ENCODE measurements around the gene SPNS2. TPM values are rescaled to one million over a fixed set of nuclear protein-coding genes. Genes with fewer than 3 reads are reported as not detected.

Gene SPNS2
- total RNA-seq, 1 donor from 2014 or later = 0.38 TPM

GRCh38 chr17:4518901-4519300, 20.2 kb downstream of the SPNS2 start:
- Mint-ChIP-seq H3K4me3 (peak overlapping the region; percentile 41), H3K9me3 (no peaks in the 10 kb centered on the region), H3K4me1 (peaks cover 3% of the 10 kb centered on the region), H3K36me3 (ENCODE audit: low read depth) (no peaks in the 10 kb centered on the region), H3K27ac (no peak overlapping the region), H3K27me3 (no peaks in the 10 kb centered on the region)
- CTCF ChIA-PET = no interaction called here
- intact Hi-C loops (cut with micrococcal nuclease) = no loop called here
- ATAC-seq (ENCODE audit: low read depth) (no peak), DNase-seq (no peak)
- TF ChIP-seq, protein P1, sequence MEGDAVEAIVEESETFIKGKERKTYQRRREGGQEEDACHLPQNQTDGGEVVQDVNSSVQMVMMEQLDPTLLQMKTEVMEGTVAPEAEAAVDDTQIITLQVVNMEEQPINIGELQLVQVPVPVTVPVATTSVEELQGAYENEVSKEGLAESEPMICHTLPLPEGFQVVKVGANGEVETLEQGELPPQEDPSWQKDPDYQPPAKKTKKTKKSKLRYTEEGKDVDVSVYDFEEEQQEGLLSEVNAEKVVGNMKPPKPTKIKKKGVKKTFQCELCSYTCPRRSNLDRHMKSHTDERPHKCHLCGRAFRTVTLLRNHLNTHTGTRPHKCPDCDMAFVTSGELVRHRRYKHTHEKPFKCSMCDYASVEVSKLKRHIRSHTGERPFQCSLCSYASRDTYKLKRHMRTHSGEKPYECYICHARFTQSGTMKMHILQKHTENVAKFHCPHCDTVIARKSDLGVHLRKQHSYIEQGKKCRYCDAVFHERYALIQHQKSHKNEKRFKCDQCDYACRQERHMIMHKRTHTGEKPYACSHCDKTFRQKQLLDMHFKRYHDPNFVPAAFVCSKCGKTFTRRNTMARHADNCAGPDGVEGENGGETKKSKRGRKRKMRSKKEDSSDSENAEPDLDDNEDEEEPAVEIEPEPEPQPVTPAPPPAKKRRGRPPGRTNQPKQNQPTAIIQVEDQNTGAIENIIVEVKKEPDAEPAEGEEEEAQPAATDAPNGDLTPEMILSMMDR (IDR thresholded peaks at IDR 0.05) = no peak
- POLR2A ChIA-PET = no interaction called here

- DNase-seq = no peak
- intact Hi-C loops (cut with micrococcal nuclease) = no loop called here
- Mint-ChIP-seq H3K9me3 (no peaks in the 10 kb centered on the region), H3K4me3 (no peak overlapping the region), H3K27ac (no peak overlapping the region), H3K36me3 (ENCODE audit: low read depth) (no peaks in the 10 kb centered on the region), H3K27me3 (no peaks in the 10 kb centered on the region), H3K4me1 (peaks cover 6% of the 10 kb centered on the region)
- POLR2A ChIA-PET = no interaction called here
- TF ChIP-seq, protein P1 (IDR thresholded peaks at IDR 0.05) = no peak
- CTCF ChIA-PET = no interaction called here
- no peak for ATAC-seq (ENCODE audit: low read depth)
Measured at GRCh38 chr17:4519361-4519788, 20.7 kb downstream of the SPNS2 start.

DNA sequence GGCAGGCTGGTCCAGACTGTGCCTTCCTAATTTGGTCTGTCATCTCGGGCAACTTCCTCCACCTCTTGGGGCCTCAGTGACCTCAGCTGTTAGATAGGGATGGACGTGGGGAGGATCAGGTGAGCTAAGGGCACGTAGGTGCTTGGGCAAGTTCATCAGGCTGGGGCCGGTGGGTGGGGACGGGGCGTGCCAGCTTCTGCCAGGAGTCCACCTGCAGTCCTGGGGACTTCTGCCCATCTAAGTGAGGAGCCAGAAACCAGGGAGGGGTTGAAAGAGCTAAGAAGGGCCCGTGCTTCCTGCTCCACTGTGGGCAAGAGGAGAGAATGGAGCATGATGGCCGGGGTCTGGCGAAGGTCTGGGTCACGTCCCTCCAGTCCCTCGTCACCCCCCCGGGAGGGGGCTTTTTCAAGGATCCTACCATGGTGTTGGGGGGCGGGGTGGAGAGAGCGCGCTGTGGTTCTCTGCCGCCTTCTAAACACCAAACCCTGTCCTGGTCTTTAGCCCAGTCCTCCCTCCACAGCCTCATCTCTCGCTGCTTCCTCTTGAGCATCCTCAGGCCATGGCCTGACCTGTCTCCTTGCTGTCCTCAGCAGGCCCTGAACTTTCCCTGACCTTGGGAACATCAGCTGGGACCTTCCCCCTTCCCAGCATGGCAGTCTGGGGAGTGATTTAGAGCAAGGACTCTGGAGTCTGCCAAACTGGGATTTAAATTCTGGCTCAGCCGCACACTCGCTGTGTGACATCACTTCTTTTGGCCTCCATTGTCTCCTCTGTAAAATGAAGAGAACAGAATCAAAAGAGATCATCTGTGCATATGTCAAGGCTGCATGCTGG, 21.6 kb downstream of the SPNS2 start:
- intact Hi-C loops (cut with micrococcal nuclease) = no loop called here

DNA sequence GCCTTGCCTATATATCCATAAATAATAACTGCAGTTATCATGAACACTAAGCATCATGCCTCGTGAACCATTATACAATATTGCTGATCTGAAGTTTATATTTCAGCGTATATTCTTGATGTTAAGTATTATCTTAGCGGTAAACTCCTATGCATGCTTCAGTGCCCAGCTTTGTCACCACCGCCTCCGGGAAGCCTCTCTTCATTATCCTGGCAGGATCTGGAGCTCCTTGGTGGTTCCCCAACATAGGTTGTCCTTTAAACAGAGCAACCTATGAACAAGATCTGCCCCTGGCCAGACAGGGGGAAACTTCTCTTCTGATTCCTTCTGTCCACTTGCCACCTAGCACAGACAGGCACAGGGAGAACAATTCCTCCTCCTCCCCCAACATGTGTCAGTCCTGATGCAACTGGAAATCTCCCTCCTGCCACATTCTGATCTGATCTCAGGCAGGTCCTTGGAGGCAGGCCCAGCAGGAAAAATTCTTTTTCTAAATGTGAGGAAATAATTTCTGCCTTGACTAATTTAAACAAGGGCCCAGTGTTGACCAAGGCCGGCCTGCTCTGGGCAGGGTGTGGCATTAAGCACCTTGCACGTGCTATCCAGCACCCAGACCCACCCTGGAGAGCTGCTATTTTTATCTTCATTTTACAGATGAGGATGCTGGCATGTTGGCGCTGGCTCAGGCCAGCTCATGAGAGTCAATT, 22.4 kb downstream of the SPNS2 start:
- H3K36me3 Mint-ChIP-seq (ENCODE audit: low read depth) = no peaks in the 10 kb centered on the region

More for the DNA sequence above, 21.6 kb downstream of the SPNS2 start:
- H3K27ac Mint-ChIP-seq = no peak overlapping the region
- CTCF ChIA-PET = no interaction called here
- no peak for ATAC-seq (ENCODE audit: low read depth)
- no peak for DNase-seq
- no peak overlapping the region for H3K4me3 Mint-ChIP-seq
- POLR2A ChIA-PET = no interaction called here
- no peaks in the 10 kb centered on the region for H3K36me3 Mint-ChIP-seq (ENCODE audit: low read depth)
- peaks cover 6% of the 10 kb centered on the region for H3K4me1 Mint-ChIP-seq
- H3K9me3 Mint-ChIP-seq = no peaks in the 10 kb centered on the region
- no peaks in the 10 kb centered on the region for H3K27me3 Mint-ChIP-seq
- TF ChIP-seq, protein P1 (IDR thresholded peaks at IDR 0.05) = no peak

GRCh38 chr17:4522661-4523060, 24.0 kb downstream of the SPNS2 start:
- Mint-ChIP-seq H3K27ac (no peak overlapping the region), H3K9me3 (no peaks in the 10 kb centered on the region), H3K36me3 (ENCODE audit: low read depth) (no peaks in the 10 kb centered on the region), H3K4me1 (peaks cover 6% of the 10 kb centered on the region), H3K27me3 (peaks cover 2% of the 10 kb centered on the region), H3K4me3 (no peak overlapping the region)
- ATAC-seq (ENCODE audit: low read depth) = no peak
- CTCF ChIA-PET = no interaction called here
- DNase-seq = no peak
- TF ChIP-seq, protein P1 (IDR thresholded peaks at IDR 0.05) = no peak
- POLR2A ChIA-PET = no interaction called here
- intact Hi-C loops (cut with micrococcal nuclease) = no loop called here

More for the DNA sequence above, 22.4 kb downstream of the SPNS2 start:
- intact Hi-C loops (cut with micrococcal nuclease) = no loop called here
- no peak for DNase-seq
- Mint-ChIP-seq H3K27me3 (peaks cover 1% of the 10 kb centered on the region), H3K4me1 (peaks cover 6% of the 10 kb centered on the region), H3K27ac (no peak overlapping the region), H3K9me3 (no peaks in the 10 kb centered on the region), H3K4me3 (no peak overlapping the region)
- no peak for ATAC-seq (ENCODE audit: low read depth)
- CTCF ChIA-PET = interaction anchor here (0.7 kb wide), 1 partner anchor 655 kb away, joined by 3 read pairs; no protein-coding TSS in a partner anchor
- TF ChIP-seq, protein P1 (IDR thresholded peaks at IDR 0.05) = no peak
- POLR2A ChIA-PET = no interaction called here
